Central memory CD8-positive, alpha-beta T cell (primary cell): ENCODE data around the gene HECW1.
A peak's percentile ranks its signal among the peaks of the same experiment; 100 is the strongest.

Experiments
- ATAC-seq: fragments of 150-1000 bp; cut with Tn5 transposase; replicated peaks from 2 replicates; pipeline ENCODE4 v1.10.0; 2022; ENCODE audit warnings: mild to moderate bottlenecking, moderate FRiP score, moderate number of reproducible peaks; ENCODE audit not compliant: poor library complexity, severe bottlenecking; ENCODE audit errors: extremely low read depth
- DNase-seq, 2 donors: peaks; one replicate each; pipeline ENCODE4 v3.0.0; 2021; ENCODE audit warnings: low spot score in 2 of 2
- H3K27ac Mint-ChIP-seq: one replicate; pipeline ENCODE4 v1.8.0; 2022; ENCODE audit warnings: low read depth, mild to moderate bottlenecking, moderate library complexity, mixed read lengths
- H3K27me3 Mint-ChIP-seq: one replicate; pipeline ENCODE4 v1.8.0; 2022; ENCODE audit warnings: mixed read lengths
- H3K36me3 Mint-ChIP-seq: one replicate; pipeline ENCODE4 v1.8.0; 2022; ENCODE audit warnings: mild to moderate bottlenecking, moderate library complexity, mixed read lengths; ENCODE audit not compliant: insufficient read depth
- H3K4me1 Mint-ChIP-seq: one replicate; pipeline ENCODE4 v1.8.0; 2022; ENCODE audit warnings: mixed read lengths
- H3K4me3 Mint-ChIP-seq: one replicate; pipeline ENCODE4 v1.8.0; 2022; ENCODE audit warnings: mild to moderate bottlenecking, moderate library complexity, mixed read lengths
- H3K9me3 Mint-ChIP-seq: one replicate; pipeline ENCODE4 v1.8.0; 2022; ENCODE audit warnings: mixed read lengths

Gene HECW1

DNA sequence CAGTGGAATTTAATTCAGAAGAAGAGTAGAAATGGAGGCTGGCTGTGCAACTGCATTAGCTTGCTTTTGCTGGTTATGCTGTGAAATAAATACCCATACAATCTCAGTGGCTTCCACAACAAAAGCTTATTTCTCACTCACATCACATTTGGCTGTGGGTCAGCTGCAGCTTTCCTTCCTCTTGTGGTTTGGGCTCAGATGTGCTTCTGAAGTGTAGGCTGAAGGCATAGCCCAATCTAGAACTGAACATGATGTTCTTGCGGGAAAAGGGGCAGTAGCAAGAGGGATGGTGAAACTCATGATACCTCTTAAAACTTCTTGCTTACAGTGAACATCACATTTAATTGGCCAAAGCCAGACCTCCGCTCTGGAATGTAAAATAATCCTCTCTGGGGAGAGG is 119.9 kb downstream of the HECW1 start:
- H3K9me3 Mint-ChIP-seq, result no peaks in the 10 kb centered on the region
- H3K27ac Mint-ChIP-seq, result no peak overlapping the region
- H3K4me3 Mint-ChIP-seq, result no peak overlapping the region
- H3K36me3 Mint-ChIP-seq, result no peaks in the 10 kb centered on the region
- H3K4me1 Mint-ChIP-seq, result no peaks in the 10 kb centered on the region
- ATAC-seq, result no peak
- DNase-seq, result no peak
- H3K27me3 Mint-ChIP-seq, result peaks cover 21% of the 10 kb centered on the region

DNA sequence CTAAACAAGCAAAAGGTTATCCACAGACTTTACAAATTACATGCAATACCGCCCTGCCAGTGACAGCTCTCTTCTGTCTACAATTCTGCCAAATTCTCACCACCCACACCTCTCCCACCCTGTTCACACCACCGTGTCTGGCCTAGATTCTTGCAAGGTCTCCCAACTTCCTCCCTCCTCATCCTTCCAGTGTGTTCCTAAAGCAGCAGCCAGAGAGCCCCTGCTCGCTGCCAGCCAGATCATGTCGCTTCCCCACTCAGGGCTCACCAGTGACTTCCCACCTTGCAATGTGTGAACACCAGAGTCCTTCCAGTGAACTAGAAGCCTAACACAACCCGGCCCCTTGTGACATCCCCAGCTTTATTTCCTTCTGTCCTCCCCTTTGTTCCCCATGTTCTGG is 121.6 kb downstream of the HECW1 start:
- DNase-seq, result no peak
- H3K36me3 Mint-ChIP-seq, result no peaks in the 10 kb centered on the region
- no peak for ATAC-seq
- no peak overlapping the region for H3K27ac Mint-ChIP-seq
- H3K9me3 Mint-ChIP-seq, result no peaks in the 10 kb centered on the region
- H3K4me1 Mint-ChIP-seq, result no peaks in the 10 kb centered on the region
- peaks cover 11% of the 10 kb centered on the region for H3K27me3 Mint-ChIP-seq
- no peak overlapping the region for H3K4me3 Mint-ChIP-seq

- no peaks in the 10 kb centered on the region for H3K36me3 Mint-ChIP-seq
- H3K9me3 Mint-ChIP-seq, result no peaks in the 10 kb centered on the region
- H3K27ac Mint-ChIP-seq, result no peak overlapping the region
- H3K27me3 Mint-ChIP-seq, result peaks cover 11% of the 10 kb centered on the region
- ATAC-seq (no peak), DNase-seq (no peak)
- no peak overlapping the region for H3K4me3 Mint-ChIP-seq
- no peaks in the 10 kb centered on the region for H3K4me1 Mint-ChIP-seq
These were observed 122.5 kb downstream of the HECW1 start for GRCh38 chr7:43234968-43235367.

DNA sequence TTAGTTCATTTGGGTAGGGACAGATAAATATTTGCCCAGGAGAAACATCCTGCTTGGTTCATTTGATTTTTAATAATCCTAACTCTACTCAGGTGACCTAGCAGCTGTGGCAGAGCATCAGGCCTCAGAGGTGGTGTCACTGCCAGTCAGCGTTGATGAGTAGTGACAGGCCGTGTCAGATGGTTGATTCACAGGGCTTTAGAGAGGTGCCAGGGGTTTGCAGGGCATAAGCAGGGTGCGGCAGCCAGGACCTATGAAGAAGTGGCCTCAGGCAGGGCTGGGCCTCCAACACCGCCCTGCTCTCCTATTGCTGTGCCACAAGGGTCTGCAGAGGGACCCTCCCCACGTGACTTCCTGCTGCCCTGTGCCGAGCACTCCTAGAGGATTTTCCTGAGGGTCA is 128.1 kb downstream of the HECW1 start:
- ATAC-seq, result no peak
- H3K4me3 Mint-ChIP-seq, result no peak overlapping the region

DNA sequence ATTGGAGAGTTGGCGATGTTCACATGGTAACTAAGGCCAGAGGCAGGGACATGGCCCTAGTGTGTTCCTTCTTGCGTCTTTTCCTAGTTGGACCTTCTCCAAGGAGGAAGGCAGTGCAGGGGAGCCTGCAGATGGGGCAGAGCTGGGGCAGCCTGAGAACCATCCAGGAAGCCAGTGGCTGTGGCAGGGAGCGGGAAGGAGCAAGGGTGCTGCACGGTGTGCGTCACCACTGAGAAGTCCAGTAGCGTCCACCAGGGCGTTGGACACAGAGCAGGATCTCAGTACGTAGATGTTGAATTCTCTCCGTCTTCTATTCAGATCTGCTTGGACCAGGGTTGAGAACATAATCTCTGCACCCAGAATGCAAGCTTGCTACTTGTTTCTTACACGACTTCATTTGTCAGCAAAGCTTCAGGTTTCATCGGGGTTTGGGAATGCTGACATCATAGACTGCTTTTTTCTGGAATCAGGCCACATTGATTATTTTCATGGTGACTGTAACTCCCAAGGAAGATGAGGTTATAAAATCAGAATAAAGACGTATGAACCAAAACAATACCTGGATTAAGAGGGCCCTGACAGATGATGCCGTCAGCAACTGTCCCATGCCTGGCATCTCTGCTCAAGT is 130.3 kb downstream of the HECW1 start:
- Mint-ChIP-seq H3K27me3 (peaks cover 59% of the 10 kb centered on the region), H3K9me3 (no peaks in the 10 kb centered on the region), H3K4me3 (no peak overlapping the region), H3K4me1 (no peaks in the 10 kb centered on the region), H3K36me3 (no peaks in the 10 kb centered on the region), H3K27ac (no peak overlapping the region)
- DNase-seq (no peak), ATAC-seq (no peak)

More for the DNA sequence above, 128.1 kb downstream of the HECW1 start:
- no peak for DNase-seq
- Mint-ChIP-seq H3K9me3 (no peaks in the 10 kb centered on the region), H3K36me3 (no peaks in the 10 kb centered on the region), H3K4me1 (no peaks in the 10 kb centered on the region), H3K27ac (no peak overlapping the region), H3K27me3 (peaks cover 50% of the 10 kb centered on the region)

DNA sequence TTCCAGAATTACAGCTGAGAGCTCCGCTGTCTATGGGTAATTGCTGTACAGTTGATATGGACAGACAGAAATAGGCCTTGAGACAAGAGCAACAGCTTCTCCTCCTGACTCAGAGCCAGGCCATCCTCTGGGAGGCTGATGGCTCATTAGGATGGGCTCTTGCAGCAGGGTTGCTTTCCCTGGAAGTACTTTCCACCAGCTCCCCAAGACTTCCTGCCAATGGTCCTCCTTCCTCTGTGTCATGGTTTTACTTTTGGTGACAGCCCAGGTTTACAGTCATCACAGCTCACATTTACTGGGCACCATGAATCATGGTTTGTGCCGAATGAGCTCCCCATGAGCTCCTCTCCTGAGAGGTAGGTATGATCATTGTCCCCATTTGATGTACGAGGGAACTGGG is 131.8 kb downstream of the HECW1 start:
- ATAC-seq, result no peak
- no peak overlapping the region for H3K4me3 Mint-ChIP-seq
- peaks cover 72% of the 10 kb centered on the region for H3K27me3 Mint-ChIP-seq

DNA sequence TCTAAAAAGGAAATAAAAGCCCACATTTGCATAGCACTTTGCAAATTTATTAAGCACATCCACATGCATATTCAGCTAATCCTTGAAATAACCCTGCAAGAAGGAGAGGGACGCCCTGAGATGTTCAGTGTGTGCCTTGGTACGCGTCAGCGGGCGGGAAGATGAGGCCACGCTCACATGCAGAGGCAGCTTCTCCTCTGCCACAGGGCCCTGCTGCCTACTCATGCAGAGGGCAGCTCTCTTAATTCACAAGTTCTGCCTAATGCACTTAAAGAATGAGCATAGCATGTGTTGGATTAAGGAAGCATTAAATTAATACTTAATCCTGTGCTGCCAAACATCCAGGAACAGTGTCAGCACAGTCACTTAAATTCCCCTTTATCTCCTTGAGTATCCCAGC is 132.3 kb downstream of the HECW1 start:
- Mint-ChIP-seq H3K4me1 (no peaks in the 10 kb centered on the region), H3K36me3 (no peaks in the 10 kb centered on the region), H3K9me3 (no peaks in the 10 kb centered on the region), H3K27me3 (peaks cover 72% of the 10 kb centered on the region), H3K27ac (no peak overlapping the region), H3K4me3 (no peak overlapping the region)
- ATAC-seq (no peak), DNase-seq (no peak)

More for the DNA sequence above, 131.8 kb downstream of the HECW1 start:
- Mint-ChIP-seq H3K4me1 (no peaks in the 10 kb centered on the region), H3K27ac (no peak overlapping the region), H3K9me3 (no peaks in the 10 kb centered on the region), H3K36me3 (no peaks in the 10 kb centered on the region)
- no peak for DNase-seq

GRCh38 chr7:43247757-43248156 is 135.3 kb downstream of the HECW1 start:
- peaks cover 69% of the 10 kb centered on the region for H3K27me3 Mint-ChIP-seq
- H3K4me1 Mint-ChIP-seq, result no peaks in the 10 kb centered on the region
- H3K27ac Mint-ChIP-seq, result peak overlapping the region; percentile 35
- ATAC-seq, result no peak
- DNase-seq, result no peak
- no peak overlapping the region for H3K4me3 Mint-ChIP-seq
- no peaks in the 10 kb centered on the region for H3K36me3 Mint-ChIP-seq
- no peaks in the 10 kb centered on the region for H3K9me3 Mint-ChIP-seq

- Mint-ChIP-seq H3K27me3 (peaks cover 65% of the 10 kb centered on the region), H3K4me3 (no peak overlapping the region), H3K9me3 (no peaks in the 10 kb centered on the region), H3K36me3 (no peaks in the 10 kb centered on the region), H3K4me1 (no peaks in the 10 kb centered on the region), H3K27ac (no peak overlapping the region)
- no peak for ATAC-seq
- no peak for DNase-seq
These were observed 136.1 kb downstream of the HECW1 start for GRCh38 chr7:43248553-43248952.

GRCh38 chr7:43248961-43249822 is 136.7 kb downstream of the HECW1 start:
- no peaks in the 10 kb centered on the region for H3K36me3 Mint-ChIP-seq
- H3K4me3 Mint-ChIP-seq, result no peak overlapping the region
- peaks cover 67% of the 10 kb centered on the region for H3K27me3 Mint-ChIP-seq
- ATAC-seq (no peak), DNase-seq (no peak)
- no peaks in the 10 kb centered on the region for H3K4me1 Mint-ChIP-seq
- H3K9me3 Mint-ChIP-seq, result no peaks in the 10 kb centered on the region
- no peak overlapping the region for H3K27ac Mint-ChIP-seq

DNA sequence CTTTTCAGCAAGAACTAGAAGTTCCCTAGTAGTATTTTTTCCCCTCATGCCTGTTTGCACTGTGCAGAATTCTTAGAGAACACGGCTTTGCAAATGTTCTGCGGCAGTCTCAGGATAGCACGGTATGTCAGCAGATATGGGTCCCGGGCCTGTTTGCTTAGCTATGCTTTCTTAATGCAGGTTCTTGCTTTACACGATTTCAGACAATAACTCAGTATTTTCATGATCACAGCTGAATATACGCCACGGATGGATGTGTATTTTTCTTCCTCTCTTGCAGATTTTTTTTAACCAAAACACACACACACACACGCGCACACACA is 137.3 kb downstream of the HECW1 start:
- peaks cover 70% of the 10 kb centered on the region for H3K27me3 Mint-ChIP-seq

GRCh38 chr7:43260980-43261878 is 148.8 kb downstream of the HECW1 start:
- no peak overlapping the region for H3K4me3 Mint-ChIP-seq
- no peak overlapping the region for H3K27ac Mint-ChIP-seq
- peaks cover 1% of the 10 kb centered on the region for H3K36me3 Mint-ChIP-seq
- no peaks in the 10 kb centered on the region for H3K4me1 Mint-ChIP-seq
- H3K9me3 Mint-ChIP-seq, result no peaks in the 10 kb centered on the region
- DNase-seq (peak in 1 of 2 donors; percentile 18), ATAC-seq (no peak)
- H3K27me3 Mint-ChIP-seq, result peaks cover 25% of the 10 kb centered on the region

More for the DNA sequence above, 137.3 kb downstream of the HECW1 start:
- Mint-ChIP-seq H3K4me1 (no peaks in the 10 kb centered on the region), H3K27ac (no peak overlapping the region), H3K4me3 (no peak overlapping the region), H3K9me3 (no peaks in the 10 kb centered on the region), H3K36me3 (no peaks in the 10 kb centered on the region)
- ATAC-seq (no peak), DNase-seq (no peak)
